IPS-18a (cell line): ENCODE measurements around the gene UVRAG.

Experiments used
- H3K27ac ChIP-seq: one replicate; pipeline ENCODE4 v1.5.1; 2013; ENCODE audit warnings: low read length
- H3K27me3 ChIP-seq: one replicate; pipeline ENCODE4 v1.6.1; 2013; ENCODE audit warnings: mild to moderate bottlenecking, low read length; ENCODE audit not compliant: control insufficient read depth, insufficient read depth
- H3K36me3 ChIP-seq: one replicate; pipeline ENCODE4 v1.6.1; 2013; ENCODE audit warnings: low read depth, low read length; ENCODE audit not compliant: control insufficient read depth
- H3K4me1 ChIP-seq: one replicate; pipeline ENCODE4 v1.6.1; 2013; ENCODE audit warnings: low read depth, low read length; ENCODE audit not compliant: control insufficient read depth
- H3K4me3 ChIP-seq: one replicate; pipeline ENCODE4 v1.5.1; 2013; ENCODE audit warnings: low read length
- H3K9ac ChIP-seq: one replicate; pipeline ENCODE4 v1.6.1; 2013; ENCODE audit warnings: mild to moderate bottlenecking, low read length, moderate library complexity
- H3K9me3 ChIP-seq: one replicate; pipeline ENCODE4 v1.6.1; 2013; ENCODE audit warnings: low read depth, low read length; ENCODE audit not compliant: control insufficient read depth

UVRAG gene

DNA sequence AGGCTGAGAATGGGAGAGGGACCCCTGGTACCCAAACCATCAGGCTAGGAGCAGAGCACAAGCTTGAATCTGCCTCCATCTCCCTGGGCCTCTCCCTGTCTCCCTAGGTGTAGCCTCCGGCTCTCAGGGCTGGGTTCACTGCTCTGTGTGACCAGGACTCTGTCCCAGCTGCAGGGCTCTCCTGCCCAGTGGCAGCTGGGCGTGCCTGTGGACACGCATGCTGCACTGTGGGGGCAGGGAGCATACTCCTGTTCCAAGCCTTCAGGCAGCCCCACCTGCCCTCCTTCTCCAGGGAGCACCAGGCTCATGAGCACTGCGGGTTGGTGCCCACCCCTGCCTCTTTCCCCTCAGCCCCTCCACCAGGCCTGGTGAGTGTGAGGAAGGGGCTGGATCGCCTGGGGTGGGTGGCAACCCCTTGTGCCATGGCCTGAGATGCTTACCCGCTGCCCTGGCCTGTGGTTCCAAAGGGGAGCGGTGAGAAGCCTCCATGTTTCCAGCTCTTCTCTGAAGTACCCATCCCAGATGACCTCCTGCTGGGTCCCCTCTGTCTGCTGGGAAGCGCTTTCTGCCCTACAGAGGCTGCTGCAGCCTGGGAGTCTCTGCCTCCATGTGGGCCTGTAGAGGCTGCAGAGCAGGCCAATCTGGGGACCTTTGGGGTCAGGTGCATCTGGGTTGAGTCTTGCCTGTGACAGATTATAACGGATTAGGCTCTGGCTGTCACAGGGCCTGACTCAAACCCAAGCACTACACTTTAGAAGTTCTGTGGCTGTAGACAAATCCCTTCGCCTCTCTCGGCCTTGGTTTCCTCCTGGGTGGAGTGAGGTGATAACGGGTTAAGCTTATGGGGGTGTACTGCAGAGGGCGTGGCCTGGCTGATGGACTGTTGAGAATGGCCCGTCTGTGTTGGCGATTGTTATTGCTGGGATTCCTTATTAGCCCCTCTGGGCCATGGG lies 347.6 kb downstream of the UVRAG start:
- Histone ChIP-seq H3K4me1 (no peaks in the 10 kb centered on the region), H3K27me3 (peaks cover 37% of the 10 kb centered on the region), H3K27ac (no peak overlapping the region)

DNA sequence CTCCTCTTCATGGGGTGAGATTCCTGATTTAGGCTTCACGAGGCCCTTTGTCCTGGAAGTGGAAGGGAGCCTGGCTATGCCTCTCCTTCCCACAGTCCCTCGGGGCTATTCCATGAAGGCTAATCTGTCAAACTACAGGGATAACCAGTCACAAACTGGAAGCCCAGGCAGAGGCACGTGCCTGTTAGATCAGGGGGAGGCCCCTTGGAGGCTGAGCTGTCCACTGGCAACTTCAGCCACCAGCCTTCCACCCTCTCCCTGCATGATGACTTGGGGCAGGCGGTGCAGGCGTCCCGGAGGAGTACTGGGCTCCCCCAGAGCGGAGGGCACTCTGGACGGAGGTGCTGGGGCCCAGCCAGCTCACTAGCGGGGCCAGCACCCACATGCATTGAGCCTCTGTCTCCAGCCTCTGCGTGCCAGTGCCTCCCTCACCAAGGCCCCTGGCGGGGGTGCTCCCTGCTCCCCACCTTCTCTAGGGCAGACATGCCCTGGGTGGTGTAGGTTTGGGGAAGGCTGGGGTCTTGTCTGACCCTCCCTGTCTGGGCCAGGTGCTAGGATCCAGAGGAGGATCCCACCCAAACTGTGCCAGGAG lies 348.4 kb downstream of the UVRAG start:
- H3K9me3 ChIP-seq: no peaks in the 10 kb centered on the region
- H3K27me3 ChIP-seq: peaks cover 39% of the 10 kb centered on the region
- H3K4me3 ChIP-seq: no peak overlapping the region
- no peaks in the 10 kb centered on the region for H3K4me1 ChIP-seq
- H3K36me3 ChIP-seq: no peaks in the 10 kb centered on the region
- no peak overlapping the region for H3K27ac ChIP-seq
- no peak overlapping the region for H3K9ac ChIP-seq

More for the DNA sequence above, 347.6 kb downstream of the UVRAG start:
- Histone ChIP-seq H3K9me3 (no peaks in the 10 kb centered on the region), H3K9ac (no peak overlapping the region), H3K4me3 (no peak overlapping the region), H3K36me3 (no peaks in the 10 kb centered on the region)

DNA sequence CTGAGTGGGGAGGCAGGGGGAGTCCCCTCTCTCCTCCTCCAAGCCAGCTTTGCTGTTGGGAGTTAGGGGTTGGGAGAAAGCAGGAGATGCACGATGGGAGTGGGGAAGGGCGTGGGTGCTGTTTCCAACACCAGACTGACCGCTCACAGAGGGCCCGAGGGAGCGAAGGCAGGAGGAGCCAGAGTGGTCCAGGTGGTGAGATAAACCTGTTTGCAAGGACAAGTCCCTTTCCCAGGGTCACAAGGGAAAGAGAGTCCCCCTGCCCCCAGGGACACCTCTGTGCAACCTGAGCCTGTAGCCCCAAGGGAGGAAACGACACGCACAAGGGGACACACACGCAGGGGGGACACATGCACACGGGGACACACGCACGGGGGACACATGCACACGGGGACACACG lies 349.1 kb downstream of the UVRAG start:
- no peak overlapping the region for H3K4me3 ChIP-seq
- no peak overlapping the region for H3K27ac ChIP-seq
- peaks cover 39% of the 10 kb centered on the region for H3K27me3 ChIP-seq
- no peaks in the 10 kb centered on the region for H3K4me1 ChIP-seq
- H3K9me3 ChIP-seq: no peaks in the 10 kb centered on the region
- H3K36me3 ChIP-seq: no peaks in the 10 kb centered on the region
- no peak overlapping the region for H3K9ac ChIP-seq

DNA sequence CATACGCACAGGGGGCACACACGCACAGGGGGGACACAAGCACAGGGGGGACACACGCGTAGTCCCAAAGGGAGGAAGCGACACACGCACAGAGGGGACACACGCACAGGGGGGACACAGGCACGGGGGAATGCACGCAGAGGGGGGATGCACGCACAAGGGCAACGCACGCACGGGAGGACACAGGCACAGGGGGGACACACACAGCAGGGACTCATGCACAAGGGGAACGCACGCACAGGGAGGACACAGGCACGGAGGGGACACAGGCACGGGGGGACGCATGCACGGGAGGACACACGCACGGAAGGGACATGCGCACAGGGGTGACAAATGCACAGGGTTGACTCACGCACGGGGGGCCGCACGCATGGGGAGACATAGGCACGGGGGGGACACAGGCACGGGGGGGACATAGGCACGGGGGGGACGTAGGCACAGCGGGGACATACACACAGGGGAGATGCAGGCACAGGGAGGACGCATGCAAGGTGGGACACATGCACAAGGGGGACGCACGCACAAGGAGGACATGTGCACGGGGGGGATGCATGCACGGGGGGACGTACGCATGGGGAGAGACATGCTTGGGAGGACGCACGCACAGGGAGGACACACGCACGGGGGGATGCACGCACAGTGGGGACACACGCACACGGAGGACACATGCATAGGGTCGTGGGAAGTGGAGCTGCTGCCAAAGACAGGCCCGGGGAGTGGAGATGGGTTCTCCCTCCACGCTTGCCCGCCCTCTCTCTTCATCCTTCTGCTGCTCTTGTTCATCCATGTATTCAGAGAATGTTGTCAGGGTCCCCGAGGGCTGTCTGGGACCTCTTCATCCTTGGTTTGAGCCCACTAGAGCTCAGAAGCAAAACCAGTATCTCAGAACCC lies 350.1 kb downstream of the UVRAG start:
- no peak overlapping the region for H3K27ac ChIP-seq
- H3K4me1 ChIP-seq: no peaks in the 10 kb centered on the region
- H3K36me3 ChIP-seq: no peaks in the 10 kb centered on the region
- H3K4me3 ChIP-seq: no peak overlapping the region
- peaks cover 39% of the 10 kb centered on the region for H3K27me3 ChIP-seq
- H3K9ac ChIP-seq: no peak overlapping the region
- H3K9me3 ChIP-seq: no peaks in the 10 kb centered on the region

DNA sequence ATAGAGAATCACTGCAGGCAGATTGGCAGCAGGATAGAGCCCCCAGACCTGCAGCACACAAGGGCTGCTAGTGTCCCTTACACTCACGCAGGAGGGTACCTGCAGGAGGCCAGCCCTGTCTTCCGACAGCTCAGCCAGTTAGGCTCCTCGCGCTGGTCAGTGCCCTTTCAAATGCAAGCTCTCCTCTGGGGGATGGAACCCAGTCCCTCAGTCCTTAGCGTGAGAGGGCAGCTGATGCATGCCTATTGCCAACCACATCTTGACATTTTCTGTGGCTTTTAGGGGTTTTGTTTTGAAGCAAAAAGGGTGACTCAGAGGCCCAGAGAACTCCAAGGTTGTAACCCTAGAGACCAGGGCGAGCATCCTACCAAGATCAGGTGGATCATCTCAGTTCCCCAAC lies 351.3 kb downstream of the UVRAG start:
- H3K27me3 ChIP-seq: peaks cover 39% of the 10 kb centered on the region
- H3K9ac ChIP-seq: no peak overlapping the region
- no peaks in the 10 kb centered on the region for H3K4me1 ChIP-seq
- no peak overlapping the region for H3K4me3 ChIP-seq
- H3K27ac ChIP-seq: no peak overlapping the region
- no peaks in the 10 kb centered on the region for H3K9me3 ChIP-seq
- H3K36me3 ChIP-seq: no peaks in the 10 kb centered on the region

DNA sequence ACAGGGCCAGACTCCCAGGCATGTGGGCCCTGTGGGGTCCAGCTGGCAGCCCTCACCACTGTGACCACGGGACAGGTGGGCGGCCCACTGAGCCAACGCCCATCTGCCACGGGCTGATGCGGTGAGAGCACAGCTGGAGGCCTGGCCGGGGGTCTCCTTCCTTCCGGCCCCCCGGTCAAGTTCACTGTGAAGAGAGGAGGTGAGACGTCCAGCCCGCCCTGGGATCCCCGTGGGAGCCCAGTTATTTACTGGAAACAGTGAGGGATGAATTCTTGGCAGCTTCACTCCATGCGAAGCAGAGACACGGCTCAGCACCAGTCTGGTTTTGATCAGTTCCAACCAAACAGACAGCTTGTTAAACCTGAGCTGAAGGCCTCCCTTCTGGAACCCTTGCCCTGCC lies 352.6 kb downstream of the UVRAG start:
- Histone ChIP-seq H3K4me3 (no peak overlapping the region), H3K9me3 (no peaks in the 10 kb centered on the region), H3K4me1 (no peaks in the 10 kb centered on the region), H3K9ac (no peak overlapping the region), H3K27ac (no peak overlapping the region), H3K36me3 (no peaks in the 10 kb centered on the region), H3K27me3 (peaks cover 39% of the 10 kb centered on the region)

DNA sequence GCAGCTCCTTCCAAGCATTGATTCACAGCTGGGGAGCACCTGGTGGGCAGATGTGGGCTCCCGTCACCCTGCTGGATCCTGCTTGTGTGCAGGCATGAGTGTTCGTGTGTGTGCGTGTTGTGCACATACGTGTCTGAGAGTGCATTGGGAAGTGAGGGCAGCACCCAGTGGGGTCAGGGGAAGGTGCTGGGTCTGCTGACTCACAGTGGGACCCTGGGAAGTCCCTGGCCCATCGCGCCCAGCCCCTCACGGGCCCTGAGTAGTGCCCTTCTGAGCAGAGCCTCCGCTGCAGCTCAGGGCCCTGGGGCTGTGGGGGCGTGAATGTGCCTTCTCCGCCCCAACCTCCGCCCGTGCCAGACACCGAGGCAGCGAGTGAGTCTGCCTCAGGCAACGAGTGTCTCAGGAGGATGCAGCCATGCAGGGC lies 354.5 kb downstream of the UVRAG start:
- Histone ChIP-seq H3K36me3 (no peaks in the 10 kb centered on the region), H3K27ac (no peak overlapping the region), H3K27me3 (peaks cover 32% of the 10 kb centered on the region), H3K4me3 (no peak overlapping the region), H3K4me1 (no peaks in the 10 kb centered on the region), H3K9me3 (no peaks in the 10 kb centered on the region), H3K9ac (no peak overlapping the region)

DNA sequence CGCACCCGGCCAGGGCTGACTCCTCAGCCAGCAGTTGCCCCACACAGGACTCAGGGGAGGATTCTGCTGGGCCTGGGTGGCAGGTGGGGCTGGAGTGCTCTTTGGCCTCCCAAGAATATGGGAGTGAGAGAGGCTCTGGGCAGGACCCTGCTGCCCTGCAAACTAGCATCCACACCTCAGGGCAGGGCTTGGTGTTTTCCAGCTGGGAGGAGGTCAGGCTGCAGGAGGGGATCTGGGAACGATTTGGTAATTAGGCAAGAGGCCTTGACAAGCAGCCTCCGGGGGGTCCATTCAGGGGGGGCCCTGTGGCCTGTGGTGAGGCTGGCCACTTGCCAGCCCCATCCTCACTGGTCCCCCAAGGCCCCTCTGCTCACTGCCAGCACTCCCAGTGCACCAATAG lies 355.5 kb downstream of the UVRAG start:
- H3K4me1 ChIP-seq: no peaks in the 10 kb centered on the region
- no peak overlapping the region for H3K9ac ChIP-seq
- no peaks in the 10 kb centered on the region for H3K36me3 ChIP-seq
- H3K27me3 ChIP-seq: peaks cover 23% of the 10 kb centered on the region
- no peaks in the 10 kb centered on the region for H3K9me3 ChIP-seq
- H3K4me3 ChIP-seq: no peak overlapping the region
- H3K27ac ChIP-seq: no peak overlapping the region

DNA sequence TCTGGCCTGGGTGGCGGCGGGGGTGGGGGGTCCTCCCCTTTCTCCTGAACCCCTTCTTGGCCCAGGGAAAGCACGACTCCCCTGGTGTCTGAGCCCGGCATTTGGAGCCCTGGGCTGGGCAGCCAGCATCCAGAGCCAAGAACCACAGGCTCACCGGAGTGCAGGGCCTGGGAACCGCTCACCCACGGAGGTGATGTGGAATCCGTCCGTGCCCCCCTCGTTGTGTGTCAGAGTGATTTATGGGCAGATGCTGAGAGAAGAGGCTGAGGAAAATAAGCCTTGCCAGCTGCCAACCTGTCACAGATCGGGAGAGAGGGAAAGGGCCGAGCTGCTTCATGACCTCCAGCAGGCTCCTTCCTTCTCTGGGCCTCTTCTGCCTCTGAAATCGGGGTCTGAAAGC lies 357.6 kb downstream of the UVRAG start:
- no peak overlapping the region for H3K27ac ChIP-seq
- H3K27me3 ChIP-seq: peaks cover 2% of the 10 kb centered on the region
- no peaks in the 10 kb centered on the region for H3K36me3 ChIP-seq
- no peaks in the 10 kb centered on the region for H3K4me1 ChIP-seq
- H3K9me3 ChIP-seq: no peaks in the 10 kb centered on the region
- no peak overlapping the region for H3K9ac ChIP-seq
- H3K4me3 ChIP-seq: no peak overlapping the region

DNA sequence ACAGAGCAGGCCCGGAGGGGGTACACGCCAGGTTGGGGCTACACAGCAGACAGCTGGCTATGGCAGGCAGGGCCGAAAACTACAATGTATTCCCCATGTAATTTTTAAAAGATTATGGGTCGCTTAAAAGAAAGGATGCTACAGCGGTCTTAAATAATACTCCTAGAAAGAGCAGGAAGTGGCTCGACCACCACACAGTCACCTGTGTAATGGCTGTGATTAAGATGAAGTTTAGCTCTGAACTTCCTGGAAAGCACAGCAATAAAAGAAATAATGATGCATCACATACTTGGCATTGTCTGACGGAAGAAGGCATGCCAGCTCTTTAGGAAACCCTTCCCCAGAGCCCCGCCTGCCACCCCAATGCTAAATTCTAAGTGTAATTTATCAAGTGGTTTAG lies 358.7 kb downstream of the UVRAG start:
- H3K9ac ChIP-seq: no peak overlapping the region
- H3K27me3 ChIP-seq: no peaks in the 10 kb centered on the region
- no peaks in the 10 kb centered on the region for H3K4me1 ChIP-seq
- no peaks in the 10 kb centered on the region for H3K36me3 ChIP-seq
- H3K9me3 ChIP-seq: no peaks in the 10 kb centered on the region
- H3K27ac ChIP-seq: no peak overlapping the region
- H3K4me3 ChIP-seq: no peak overlapping the region

DNA sequence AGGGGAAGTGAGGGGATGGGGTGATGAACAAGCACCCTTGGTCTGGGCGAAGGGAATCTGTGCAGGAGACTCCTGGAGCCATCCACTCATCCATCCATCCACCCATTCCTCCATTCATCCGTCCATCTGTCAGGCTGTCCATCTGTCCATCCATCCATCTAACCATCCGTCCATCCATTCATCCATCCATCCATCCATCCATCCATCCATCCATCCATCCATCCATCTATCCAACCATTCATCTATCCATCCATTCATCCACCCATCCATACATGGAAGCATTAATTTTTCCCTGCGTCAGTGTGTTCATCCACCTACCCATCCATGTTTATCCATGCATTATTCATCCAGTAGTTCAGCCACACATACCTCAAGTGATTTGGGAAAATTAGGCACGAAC lies 359.3 kb downstream of the UVRAG start:
- Histone ChIP-seq H3K9ac (no peak overlapping the region), H3K27me3 (no peaks in the 10 kb centered on the region), H3K36me3 (no peaks in the 10 kb centered on the region), H3K27ac (no peak overlapping the region), H3K9me3 (no peaks in the 10 kb centered on the region), H3K4me3 (no peak overlapping the region), H3K4me1 (no peaks in the 10 kb centered on the region)
